Bronchial epithelial cell (primary cell): ENCODE results near the gene MLH3. TPM values are rescaled to one million over a fixed set of nuclear protein-coding genes. Genes with fewer than 3 reads are reported as not detected.

Experiments
- DNase-seq: peaks from one replicate; pipeline ENCODE4 v3.0.0-alpha.2; 2010; ENCODE audit warnings: low read depth
- FAIRE-seq: peaks from 2 replicates; lab custom pipeline; 2011; peaks lifted over from hg19 to GRCh38; lab: Jason Lieb, UNC
- H3K27me3 ChIP-seq: 2 replicates; pipeline ENCODE4 v1.5.1; 2011; ENCODE audit warnings: low read length; ENCODE audit not compliant: control insufficient read depth, insufficient read depth
- H3K36me3 ChIP-seq: 2 replicates; pipeline ENCODE4 v1.5.1; 2011; ENCODE audit warnings: low read length; ENCODE audit not compliant: control insufficient read depth, insufficient read depth
- H3K4me3 ChIP-seq: 2 replicates; pipeline ENCODE4 v1.5.1; 2011; ENCODE audit warnings: mild to moderate bottlenecking, low read depth, low read length, control low read depth
- CTCF ChIP-seq: IDR thresholded peaks from 2 replicates; pipeline ENCODE4 v1.5.1; 2011; ENCODE audit warnings: mild to moderate bottlenecking, moderate library complexity, low read length, control low read depth, inconsistent platforms; ENCODE audit not compliant: insufficient read depth, severe bottlenecking
- total RNA-seq: library from RNA; depleted of rRNA; stranded (reverse); fragments of >200 nt; gene quantifications from 2 replicates; pipeline ENCODE4 v1.2.1, GENCODE V29; 2014

MLH3 gene
- total RNA-seq = 18.3 and 24.0 TPM in 2 replicates

GRCh38 chr14:75050852-75051555 lies at the start of gene MLH3:
Gene MLH3 (minus strand): TSS chr14:75051467. CDS start chr14:75049655, 1,812 bp downstream.
- FAIRE-seq = no peak
- Histone ChIP-seq H3K4me3 (peak within 1 kb of the TSS; percentile 41), H3K27me3 (no peaks in the 10 kb centered on the region), H3K36me3 (no peaks in the 10 kb centered on the region)
- DNase-seq = peak; percentile 62
- no peak for TF ChIP-seq CTCF

- TF ChIP-seq CTCF = no peak
- DNase-seq = no peak
- H3K27me3 ChIP-seq = no peaks in the 10 kb centered on the region
- no peak overlapping the region for H3K4me3 ChIP-seq
- H3K36me3 ChIP-seq = peaks cover 14% of the 10 kb centered on the region
- no peak for FAIRE-seq
These were observed 47.4 kb upstream of the MLH3 start for GRCh38 chr14:75098682-75099081.

GRCh38 chr14:75098212-75098611 lies 46.9 kb upstream of the MLH3 start:
- no peak for TF ChIP-seq CTCF
- Histone ChIP-seq H3K27me3 (no peaks in the 10 kb centered on the region), H3K4me3 (no peak overlapping the region), H3K36me3 (peaks cover 14% of the 10 kb centered on the region)
- no peak for DNase-seq
- FAIRE-seq = no peak

- TF ChIP-seq CTCF = no peak
- H3K27me3 ChIP-seq = no peaks in the 10 kb centered on the region
- FAIRE-seq = peak; percentile 58
- H3K4me3 ChIP-seq = no peak overlapping the region
- DNase-seq = no peak
- H3K36me3 ChIP-seq = peaks cover 14% of the 10 kb centered on the region
These were observed 45.7 kb upstream of the MLH3 start for GRCh38 chr14:75096959-75097358.

- Histone ChIP-seq H3K4me3 (no peak overlapping the region), H3K36me3 (peaks cover 12% of the 10 kb centered on the region), H3K27me3 (no peaks in the 10 kb centered on the region)
- no peak for TF ChIP-seq CTCF
- FAIRE-seq (no peak), DNase-seq (no peak)
These were observed 44.4 kb upstream of the MLH3 start for GRCh38 chr14:75095690-75096089.

GRCh38 chr14:75094896-75095295 lies 43.6 kb upstream of the MLH3 start:
- H3K36me3 ChIP-seq = peaks cover 11% of the 10 kb centered on the region
- FAIRE-seq (no peak), DNase-seq (no peak)
- H3K27me3 ChIP-seq = no peaks in the 10 kb centered on the region
- no peak for TF ChIP-seq CTCF
- H3K4me3 ChIP-seq = no peak overlapping the region
